ENCODE measurements around the gene OSCP1.

The OSCP1 gene

GRCh38 chr1:36408479-36408878 lies 41.8 kb downstream of the OSCP1 start:
- no peak overlapping the region for H3K4me3 ChIP-seq (replicated peaks; ENCODE audit: low read depth, low read length)
- DNase-seq (ENCODE audit: extremely low read depth, low read depth) = no peak

GRCh38 chr1:36406440-36406839 lies 43.8 kb downstream of the OSCP1 start:
- no peak for TF ChIP-seq CTCF (IDR thresholded peaks at IDR 0.05; ENCODE audit: low read depth, low read length, missing control alignments)
- H3K4me3 ChIP-seq (replicated peaks; ENCODE audit: low read depth, low read length) = no peak overlapping the region
- no peak for DNase-seq (ENCODE audit: extremely low read depth, low read depth)

More at GRCh38 chr1:36408479-36408878, 41.8 kb downstream of the OSCP1 start:
- no peak for TF ChIP-seq CTCF (IDR thresholded peaks at IDR 0.05; ENCODE audit: low read depth, low read length, missing control alignments)

DNA sequence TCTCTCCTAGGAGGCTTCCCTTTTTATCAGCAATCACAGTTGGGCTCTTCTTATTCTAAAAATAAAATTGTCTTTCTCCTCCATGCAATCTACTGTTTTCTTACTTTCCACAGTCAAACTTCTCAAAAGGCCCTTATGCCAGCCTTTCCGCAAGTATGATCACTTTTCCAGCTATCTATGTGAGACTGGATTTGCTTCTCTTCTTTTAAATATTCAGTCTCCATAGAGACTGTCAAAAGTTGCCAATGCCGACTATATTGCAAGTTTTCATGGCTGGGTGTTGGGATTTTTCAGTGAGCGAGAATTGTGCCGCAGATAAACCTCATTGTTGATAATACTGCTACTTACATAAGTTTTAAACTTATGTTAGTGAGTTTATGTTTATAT lies 47.8 kb downstream of the OSCP1 start:
- TF ChIP-seq CTCF (IDR thresholded peaks at IDR 0.05; ENCODE audit: low read depth, low read length, missing control alignments) = no peak
- H3K4me3 ChIP-seq (replicated peaks; ENCODE audit: low read depth, low read length) = no peak overlapping the region
- DNase-seq (ENCODE audit: extremely low read depth, low read depth) = no peak

GRCh38 chr1:36401602-36402503 lies 48.4 kb downstream of the OSCP1 start:
- no peak for DNase-seq (ENCODE audit: extremely low read depth, low read depth)
- TF ChIP-seq CTCF (IDR thresholded peaks at IDR 0.05; ENCODE audit: low read depth, low read length, missing control alignments) = no peak
- H3K4me3 ChIP-seq (replicated peaks; ENCODE audit: low read depth, low read length) = peak overlapping the region; percentile 19; the same call in 1 of the 2 replicates

DNA sequence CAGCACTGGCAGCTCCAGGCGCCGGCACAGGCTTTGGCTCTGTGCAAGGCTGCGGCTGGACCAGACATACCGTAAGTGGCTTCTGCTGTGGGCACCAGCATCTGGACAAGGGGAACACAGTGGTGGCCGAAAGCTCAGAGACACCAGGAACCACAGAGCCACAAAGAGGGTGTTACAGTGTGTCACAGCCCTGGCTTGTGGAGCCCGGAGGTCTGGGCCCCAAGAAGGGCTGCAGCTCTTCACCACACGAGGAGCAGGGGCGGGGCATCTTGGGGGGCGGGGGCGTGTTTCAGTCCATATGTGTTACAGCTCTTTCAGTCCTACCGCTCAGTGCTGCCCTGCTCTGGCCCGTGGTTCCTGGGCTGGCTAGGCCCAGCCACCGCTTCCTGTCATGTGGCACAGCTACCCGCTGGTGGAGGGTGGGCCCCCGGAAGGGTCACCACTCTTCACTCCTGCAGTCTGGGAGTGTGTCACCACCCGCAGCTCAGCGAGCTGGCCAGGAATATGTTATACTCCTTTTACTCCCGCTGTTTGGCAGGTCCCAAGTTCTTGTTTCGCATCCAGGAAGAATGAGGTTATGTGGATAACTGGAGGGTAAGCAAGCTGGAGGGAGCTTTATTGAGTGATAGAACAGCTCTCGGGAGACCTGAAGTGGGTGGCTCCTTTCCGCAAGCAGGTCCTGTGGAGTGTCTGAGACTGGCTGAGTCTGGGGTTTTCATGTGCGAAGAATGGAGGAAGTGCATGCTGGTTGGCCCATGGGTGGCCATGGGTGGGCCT lies 49.2 kb downstream of the OSCP1 start:
- no peak for DNase-seq (ENCODE audit: extremely low read depth, low read depth)
- no peak for TF ChIP-seq CTCF (IDR thresholded peaks at IDR 0.05; ENCODE audit: low read depth, low read length, missing control alignments)
- H3K4me3 ChIP-seq (replicated peaks; ENCODE audit: low read depth, low read length) = peak overlapping the region; percentile 19; the same call in 1 of the 2 replicates

GRCh38 chr1:36400514-36400824 lies 49.8 kb downstream of the OSCP1 start:
- H3K4me3 ChIP-seq (replicated peaks; ENCODE audit: low read depth, low read length) = no peak overlapping the region
- no peak for DNase-seq (ENCODE audit: extremely low read depth, low read depth)

More at GRCh38 chr1:36400514-36400824, 49.8 kb downstream of the OSCP1 start:
- no peak for TF ChIP-seq CTCF (IDR thresholded peaks at IDR 0.05; ENCODE audit: low read depth, low read length, missing control alignments)
